Colonic mucosa (tissue), 4 donors: ENCODE measurements around the gene SAMD13. TPM values are rescaled to one million over a fixed set of nuclear protein-coding genes. Genes with fewer than 3 reads are reported as not detected.

Experiments used
- DNase-seq: peaks from one replicate; pipeline ENCODE4 v3.0.0-alpha.2; 2020
- H3K27ac ChIP-seq: fragments of 200-600 bp; one replicate; pipeline ENCODE4 v1.8.0; 2021
- H3K27me3 ChIP-seq: fragments of 200-600 bp; one replicate; pipeline ENCODE4 v1.8.0; 2021
- H3K36me3 ChIP-seq: fragments of 200-600 bp; one replicate; pipeline ENCODE4 v1.8.0; 2021
- H3K4me1 ChIP-seq: fragments of 200-600 bp; one replicate; pipeline ENCODE4 v1.8.0; 2021; ENCODE audit warnings: mild to moderate bottlenecking
- H3K4me3 ChIP-seq: fragments of 200-600 bp; one replicate; pipeline ENCODE4 v1.8.0; 2021
- H3K9ac ChIP-seq, 2 donors: one replicate each; pipeline ENCODE4 v1.7.0; 2013; ENCODE audit warnings: control low read depth in 2 of 2, low read depth in 2 of 2, low read length in 2 of 2
- H3K9me3 ChIP-seq: fragments of 200-600 bp; one replicate; pipeline ENCODE4 v1.8.0; 2021
- CTCF ChIP-seq: fragments of 200-600 bp; IDR thresholded peaks from one replicate; pipeline ENCODE4 v1.8.0; 2022; ENCODE audit warnings: antibody characterized with exemption, mild to moderate bottlenecking
- intact Hi-C: fragments of 100-400 bp; cut with DNase I; formaldehyde crosslinking; loops from one replicate; pipeline ENCODE4 v1.14.1; 2022
- total RNA-seq, 2 donors: library from RNA; stranded (reverse); fragmentation: NEBNext Ultra II Directional in 1 of 2; extraction: Animal tissue kit (Norgen Biotek cat#: 25700) in 1 of 2; gene quantifications; one replicate each; pipeline ENCODE4 v1.2.1, GENCODE V29; 2021
- donor health status: healthy.
- donor health status: DM: no; HTN: no; CAD: no.
- donor health status: DM: no; HTN: no; CAD: no.

Gene SAMD13
- total RNA-seq, 2 donors from 2014 or later, result 22.2 to 31.0 TPM

GRCh38 chr1:84311296-84311695 is 9.8 kb downstream of the SAMD13 start:
- intact Hi-C loops, result loop anchor here (10.0 kb wide), 1 partner anchor 84 kb away; the partner anchor contains the start of gene DNASE2B
- Histone ChIP-seq H3K4me1 (no peaks in the 10 kb centered on the region), H3K9ac (no peak overlapping the region), H3K9me3 (no peaks in the 10 kb centered on the region), H3K4me3 (no peak overlapping the region), H3K27ac (no peak overlapping the region), H3K36me3 (no peaks in the 10 kb centered on the region), H3K27me3 (no peaks in the 10 kb centered on the region)
- DNase-seq, result no peak
- TF ChIP-seq CTCF, result no peak

- no peak overlapping the region for H3K27ac ChIP-seq
- H3K9ac ChIP-seq, result no peak overlapping the region
These were observed 18.2 kb downstream of the SAMD13 start for GRCh38 chr1:84319662-84320061.

GRCh38 chr1:84327830-84328229 is 26.3 kb downstream of the SAMD13 start:
- H3K4me3 ChIP-seq, result no peak overlapping the region
- no peak overlapping the region for H3K9ac ChIP-seq
- H3K9me3 ChIP-seq, result no peaks in the 10 kb centered on the region
- H3K4me1 ChIP-seq, result no peaks in the 10 kb centered on the region
- H3K27me3 ChIP-seq, result no peaks in the 10 kb centered on the region
- no peak overlapping the region for H3K27ac ChIP-seq
- no peaks in the 10 kb centered on the region for H3K36me3 ChIP-seq
- no peak for DNase-seq
- intact Hi-C loops, result no loop called here
- TF ChIP-seq CTCF, result no peak

More at GRCh38 chr1:84319662-84320061, 18.2 kb downstream of the SAMD13 start:
- no peak for TF ChIP-seq CTCF
- Histone ChIP-seq H3K27me3 (no peaks in the 10 kb centered on the region), H3K4me3 (no peak overlapping the region), H3K9me3 (no peaks in the 10 kb centered on the region), H3K4me1 (no peaks in the 10 kb centered on the region), H3K36me3 (no peaks in the 10 kb centered on the region)
- DNase-seq, result no peak
- intact Hi-C loops, result loop anchor here (10.0 kb wide), 1 partner anchor 75 kb away; the partner anchor contains the start of gene DNASE2B

- H3K4me3 ChIP-seq, result no peak overlapping the region
- no peaks in the 10 kb centered on the region for H3K27me3 ChIP-seq
- H3K4me1 ChIP-seq, result no peaks in the 10 kb centered on the region
- no peak overlapping the region for H3K27ac ChIP-seq
- intact Hi-C loops, result no loop called here
- no peak for TF ChIP-seq CTCF
- no peak overlapping the region for H3K9ac ChIP-seq
- DNase-seq, result no peak
- no peaks in the 10 kb centered on the region for H3K9me3 ChIP-seq
- no peaks in the 10 kb centered on the region for H3K36me3 ChIP-seq
These were observed 28.8 kb downstream of the SAMD13 start for GRCh38 chr1:84330125-84330984.

GRCh38 chr1:84339503-84339902 is 38.0 kb downstream of the SAMD13 start:
- no peak overlapping the region for H3K9ac ChIP-seq
- no peak for DNase-seq
- no peak overlapping the region for H3K27ac ChIP-seq
- H3K9me3 ChIP-seq, result no peaks in the 10 kb centered on the region
- no peak for TF ChIP-seq CTCF
- H3K4me3 ChIP-seq, result no peak overlapping the region
- no peaks in the 10 kb centered on the region for H3K36me3 ChIP-seq
- intact Hi-C loops, result no loop called here
- H3K4me1 ChIP-seq, result no peaks in the 10 kb centered on the region
- no peaks in the 10 kb centered on the region for H3K27me3 ChIP-seq
